K562 (cell line): ENCODE results near the gene KRT8. TPM values are rescaled to one million over a fixed set of nuclear protein-coding genes. Genes with fewer than 3 reads are reported as not detected.
A peak's percentile ranks its signal among the peaks of the same experiment; 100 is the strongest.

Source experiments
- AFF1 ChIP-seq, 2 experiments: fragments of 450-650 bp; IDR thresholded peaks; 2 replicates each; pipeline ENCODE4 v1.6.1; 2018; ENCODE audit warnings: mild to moderate bottlenecking in 2 of 2, low read depth in 1 of 2; ENCODE audit not compliant: partially characterized antibody in 2 of 2
- CBX8 ChIP-seq: fragments of 200-600 bp; sonication (generic); IDR thresholded peaks from 2 replicates; pipeline ENCODE4 v1.6.1; 2012; ENCODE audit warnings: borderline replicate concordance, mixed run types, low read depth, mild to moderate bottlenecking, moderate library complexity, mixed read lengths, low read length, control low read depth, inconsistent platforms; ENCODE audit not compliant: poor library complexity, severe bottlenecking; ENCODE audit errors: extremely low read depth
- NRF1 ChIP-seq, 2 experiments: fragments of 450-650 bp; IDR thresholded peaks in 1 of 2; conservative IDR thresholded peaks in 1 of 2; 2 replicates each; pipeline ENCODE4 v1.6.1; 2014; ENCODE audit warnings: mild to moderate bottlenecking in 2 of 2
- TAF9B ChIP-seq: fragments of 450-650 bp; IDR thresholded peaks from 2 replicates; pipeline ENCODE4 v1.6.1; 2018; ENCODE audit warnings: mild to moderate bottlenecking; ENCODE audit not compliant: partially characterized antibody
- XRCC5 ChIP-seq: fragments of 200-400 bp; formaldehyde crosslinking; IDR thresholded peaks from 2 replicates; pipeline ENCODE4 v1.6.1; 2017; ENCODE audit warnings: low read depth, mild to moderate bottlenecking, low read length
- ZBTB40 ChIP-seq, 2 experiments: fragments of 450-650 bp in 1 of 2; sonication (generic) in 1 of 2; formaldehyde crosslinking in 1 of 2; IDR thresholded peaks; 2 replicates each; pipeline versions ENCODE4 v1.7.1 to v1.9.0; 2016 to 2022; ENCODE audit warnings: inconsistent platforms in 1 of 2, mild to moderate bottlenecking in 1 of 2, missing genetic modification reagents in 1 of 2
- polyA plus RNA-seq, 8 experiments: library from polyadenylated mRNA; depleted of rRNA in 4 of 8; stranded (reverse) in 5 of 8; unstranded in 3 of 8; fragments of >200 nt; fragmentation: Nextera tagmentation in 2 of 8; fragmentation: Illumina TruSeq in 1 of 8; extraction: Ambion mirVana in 2 of 8; extraction: Trizol in 1 of 8; gene quantifications; 2 replicates each; pipeline versions ENCODE4 v1.2.1 to v1.2.3, GENCODE V29; 2011 to 2014; ENCODE audit warnings: inconsistent platforms in 1 of 8, missing spikeins in 1 of 8
- total RNA-seq, 7 experiments: library from RNA; depleted of rRNA in 6 of 7; stranded (reverse); fragments of >200 nt in 6 of 7; fragmentation: Illumina TruSeq in 2 of 7; extraction: Trizol in 2 of 7; gene quantifications; 2 replicates each; pipeline versions ENCODE4 v1.2.1 to v1.2.3, GENCODE V29; 2011 to 2021; ENCODE audit warnings: low replicate concordance in 1 of 7
- TF ChIP-seq, protein P1 (sequence below): fragments of 250-450 bp; sonication (Bioruptor Pico); IDR thresholded peaks from 2 replicates; pipeline ENCODE4 v1.8.0; 2021; ENCODE audit warnings: borderline replicate concordance, mild to moderate bottlenecking, moderate library complexity; ENCODE audit not compliant: poor library complexity, severe bottlenecking

The KRT8 gene
- total and polyA plus RNA-seq, 9 of the 15 experiments (the other 6 are each of a cell fraction or from before 2014, with no cell fraction given), result 41.5 to 661 (median 260) TPM

- TF ChIP-seq, protein P1, sequence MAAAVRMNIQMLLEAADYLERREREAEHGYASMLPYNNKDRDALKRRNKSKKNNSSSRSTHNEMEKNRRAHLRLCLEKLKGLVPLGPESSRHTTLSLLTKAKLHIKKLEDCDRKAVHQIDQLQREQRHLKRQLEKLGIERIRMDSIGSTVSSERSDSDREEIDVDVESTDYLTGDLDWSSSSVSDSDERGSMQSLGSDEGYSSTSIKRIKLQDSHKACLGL (CRISPR knock-in tag), result no peak
- TF ChIP-seq ZBTB40 (IDR thresholded peaks at IDR 0.05), result peak; percentile 17; the same call in 1 of the 2 replicates
- no peak for TF ChIP-seq ZBTB40 (CRISPR knock-in tag; IDR thresholded peaks at IDR 0.05)
- peak; percentile 69; the same call in 1 of the 2 replicates for TF ChIP-seq XRCC5
- TF ChIP-seq NRF1 (conservative IDR thresholded peaks at IDR 0.05 in 1 of 2, IDR thresholded peaks at IDR 0.05 in 1 of 2), result peak; percentile 25 to 43; a peak in 1 of 4 replicates
- peak; percentile 59 for TF ChIP-seq TAF9B
- TF ChIP-seq AFF1 (IDR thresholded peaks at IDR 0.05; ENCODE audit: low read depth in 1 of 2, partially characterized antibody in 2 of 2), result peak; percentile 49 to 74
- TF ChIP-seq CBX8, result no peak
Observed at GRCh38 chr12:52903855-52904508, 894 bp downstream of the KRT8 start (continued).
